Effector memory CD4-positive, alpha-beta T cell (primary cell): Measurements from ENCODE around the gene ABAT.
"Not testable (repeated sequence)": the region's sequence is repeated elsewhere in the genome, so short reads cannot be mapped to it uniquely, and the experiment has no call there.

Experiments used
- DNase-seq, 3 donors: peaks; one replicate each; pipeline ENCODE4 v3.0.0-alpha.2; 2020
- H3K27ac ChIP-seq: 2 replicates; pipeline ENCODE4 v1.7.0; 2013; ENCODE audit warnings: mild to moderate bottlenecking, low read length, moderate library complexity; ENCODE audit not compliant: insufficient read depth, poor library complexity, severe bottlenecking
- H3K27me3 ChIP-seq: replicated peaks from 2 replicates; pipeline ENCODE4 v1.7.0; 2013; ENCODE audit warnings: mild to moderate bottlenecking, low read length; ENCODE audit not compliant: insufficient read depth, control insufficient read depth, poor library complexity, severe bottlenecking
- H3K36me3 ChIP-seq: 2 replicates; pipeline ENCODE4 v1.7.0; 2013; ENCODE audit warnings: mild to moderate bottlenecking, low read length, moderate library complexity; ENCODE audit not compliant: control insufficient read depth, insufficient read depth
- H3K4me1 ChIP-seq: 2 replicates; pipeline ENCODE4 v1.7.0; 2013; ENCODE audit warnings: low read length, mild to moderate bottlenecking; ENCODE audit not compliant: control insufficient read depth, insufficient read depth, poor library complexity, severe bottlenecking
- H3K4me3 ChIP-seq: 2 replicates; pipeline ENCODE4 v1.7.0; 2013; ENCODE audit warnings: low read length, low read depth, mild to moderate bottlenecking; ENCODE audit not compliant: insufficient read depth, poor library complexity, severe bottlenecking
- H3K9me3 ChIP-seq: 2 replicates; pipeline ENCODE4 v1.7.0; 2013; ENCODE audit warnings: mild to moderate bottlenecking, low read length, moderate library complexity; ENCODE audit not compliant: control insufficient read depth

Gene ABAT

DNA sequence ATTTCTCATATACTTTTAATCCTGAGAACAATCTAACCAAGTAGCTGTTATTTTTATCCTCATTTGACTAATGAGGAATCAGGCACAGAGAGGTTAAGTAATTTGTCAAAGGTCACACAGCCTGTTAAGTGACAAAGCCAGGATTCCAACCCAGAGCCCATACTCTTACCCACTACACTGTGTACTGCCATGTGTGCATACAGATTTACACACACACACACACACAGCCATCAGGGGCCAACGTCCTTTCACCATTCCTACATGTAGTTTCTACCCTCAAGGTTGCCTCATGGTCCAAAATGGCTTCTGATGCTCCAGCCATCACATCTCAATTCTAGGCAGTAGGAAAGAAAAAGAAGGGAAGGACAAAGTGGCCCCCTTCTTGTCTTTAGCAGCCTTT lies 100.9 kb downstream of the ABAT start:
- Histone ChIP-seq H3K36me3 (peaks cover 37% of the 10 kb centered on the region), H3K27me3 (no peaks in the 10 kb centered on the region), H3K4me3 (no peak overlapping the region), H3K4me1 (no peaks in the 10 kb centered on the region), H3K27ac (no peak overlapping the region), H3K9me3 (no peaks in the 10 kb centered on the region)
- no peak for DNase-seq

DNA sequence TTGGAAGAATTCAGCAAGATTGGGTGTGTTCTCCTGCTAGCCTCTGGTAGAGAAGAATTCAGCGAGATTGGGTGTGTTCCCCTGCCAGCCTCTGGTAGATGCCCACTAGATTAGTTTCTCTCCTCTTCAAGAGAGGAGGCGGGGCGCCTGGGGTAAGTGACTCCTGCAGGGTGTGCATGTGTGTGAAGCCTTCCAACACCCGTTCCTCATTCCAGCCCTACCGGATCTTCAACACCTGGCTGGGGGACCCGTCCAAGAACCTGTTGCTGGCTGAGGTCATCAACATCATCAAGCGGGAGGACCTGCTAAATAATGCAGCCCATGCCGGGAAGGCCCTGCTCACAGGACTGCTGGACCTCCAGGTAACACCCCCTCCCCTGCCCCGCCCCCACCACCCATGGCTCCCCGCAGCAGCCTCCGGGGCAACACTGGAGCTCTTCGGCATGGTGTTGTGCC lies 101.7 kb downstream of the ABAT start:
- H3K27me3 ChIP-seq, result no peaks in the 10 kb centered on the region
- DNase-seq, result no peak
- H3K4me1 ChIP-seq, result no peaks in the 10 kb centered on the region
- H3K27ac ChIP-seq, result no peak overlapping the region
- no peaks in the 10 kb centered on the region for H3K9me3 ChIP-seq
- peaks cover 37% of the 10 kb centered on the region for H3K36me3 ChIP-seq
- H3K4me3 ChIP-seq, result no peak overlapping the region

DNA sequence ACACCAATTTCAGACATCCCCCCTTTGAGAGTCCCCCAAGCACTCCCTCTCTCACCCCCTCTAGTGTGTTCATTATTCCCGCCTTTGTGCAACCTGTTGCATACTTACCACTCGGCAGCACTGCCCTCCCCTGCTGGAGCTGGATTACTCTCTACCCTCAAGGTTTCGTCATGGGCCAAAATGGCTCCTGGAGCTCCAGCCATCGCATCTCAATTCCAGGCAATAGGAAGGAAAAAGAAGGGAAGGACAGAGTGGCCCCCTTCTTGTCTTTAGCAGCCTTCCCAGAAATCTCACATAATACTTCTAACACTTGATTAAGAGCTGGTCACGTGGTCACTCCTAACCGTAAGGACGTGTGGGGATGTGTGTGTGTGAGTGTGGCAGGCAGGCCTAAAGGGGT lies 102.8 kb downstream of the ABAT start:
- Histone ChIP-seq H3K4me3 (no peak overlapping the region), H3K36me3 (peaks cover 34% of the 10 kb centered on the region), H3K9me3 (no peaks in the 10 kb centered on the region), H3K27ac (no peak overlapping the region), H3K4me1 (no peaks in the 10 kb centered on the region), H3K27me3 (no peaks in the 10 kb centered on the region)
- DNase-seq, result no peak

DNA sequence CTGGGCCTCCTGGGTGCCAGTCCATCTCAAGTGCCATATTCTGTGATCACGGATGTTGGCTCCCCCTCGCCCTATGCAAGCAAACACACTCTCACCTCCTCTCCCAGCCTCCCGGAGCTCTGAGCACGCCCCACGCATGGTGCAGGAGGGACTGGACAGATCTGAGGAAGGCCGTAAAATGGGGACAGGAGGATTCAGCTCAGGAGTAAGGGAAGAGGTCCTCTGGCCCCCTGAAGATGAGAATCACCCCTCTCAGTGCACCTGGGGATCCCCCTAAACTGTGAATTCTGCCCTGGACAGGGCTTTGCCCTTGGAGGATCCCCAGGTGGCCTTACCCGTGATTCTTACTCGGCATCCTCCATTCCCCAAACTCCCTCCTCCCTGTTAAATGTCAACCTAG lies 107.4 kb downstream of the ABAT start:
- no peaks in the 10 kb centered on the region for H3K27me3 ChIP-seq
- no peak for DNase-seq
- no peaks in the 10 kb centered on the region for H3K4me1 ChIP-seq
- H3K27ac ChIP-seq, result no peak overlapping the region
- H3K9me3 ChIP-seq, result no peaks in the 10 kb centered on the region
- no peak overlapping the region for H3K4me3 ChIP-seq
- peaks cover 6% of the 10 kb centered on the region for H3K36me3 ChIP-seq

DNA sequence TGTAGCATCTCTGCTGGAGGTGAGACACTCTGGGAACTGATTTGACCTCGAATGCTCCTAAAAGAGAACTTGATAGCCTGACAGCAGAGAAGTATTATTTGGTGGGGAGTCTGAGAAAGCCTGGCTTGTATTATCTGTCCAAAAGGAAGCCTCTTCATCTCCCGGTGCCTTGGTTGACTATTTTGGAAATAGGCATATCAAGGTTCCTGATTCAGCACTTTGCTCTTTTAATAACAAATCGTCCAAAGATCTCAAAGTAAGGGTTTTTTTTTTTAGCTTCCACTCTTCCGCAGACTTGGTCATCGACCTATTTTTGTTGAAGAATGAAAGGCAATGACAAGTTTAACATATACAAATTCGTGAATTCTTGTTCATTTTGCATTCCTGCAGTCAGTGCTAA lies 108.3 kb downstream of the ABAT start:
- Histone ChIP-seq H3K9me3 (no peaks in the 10 kb centered on the region), H3K36me3 (no peaks in the 10 kb centered on the region), H3K27ac (no peak overlapping the region), H3K4me3 (no peak overlapping the region), H3K27me3 (no peaks in the 10 kb centered on the region), H3K4me1 (no peaks in the 10 kb centered on the region)
- DNase-seq, result no peak

DNA sequence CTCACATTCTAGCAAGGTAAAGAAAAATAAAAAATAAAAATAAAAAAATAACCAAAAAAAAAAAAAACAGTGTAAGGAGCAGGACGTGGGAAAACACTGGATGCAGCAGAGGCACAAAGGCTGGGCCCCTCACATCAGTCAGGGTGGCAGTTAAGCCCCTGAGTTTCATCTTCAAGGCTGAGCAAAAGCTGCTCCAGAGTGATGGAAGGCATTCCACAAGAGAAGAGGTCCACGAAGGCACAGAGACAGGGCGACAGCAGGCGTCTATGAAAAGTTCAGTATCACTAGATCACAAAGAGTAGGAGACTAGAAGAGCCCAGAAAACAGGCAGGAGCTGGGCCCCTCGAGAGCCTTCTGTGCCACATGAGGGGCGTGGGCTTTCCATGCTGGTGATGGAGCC lies 111.0 kb downstream of the ABAT start:
- no peak for DNase-seq
- Histone ChIP-seq H3K36me3 (no peaks in the 10 kb centered on the region), H3K4me3 (no peak overlapping the region), H3K9me3 (no peaks in the 10 kb centered on the region), H3K4me1 (no peaks in the 10 kb centered on the region), H3K27ac (no peak overlapping the region), H3K27me3 (no peaks in the 10 kb centered on the region)

DNA sequence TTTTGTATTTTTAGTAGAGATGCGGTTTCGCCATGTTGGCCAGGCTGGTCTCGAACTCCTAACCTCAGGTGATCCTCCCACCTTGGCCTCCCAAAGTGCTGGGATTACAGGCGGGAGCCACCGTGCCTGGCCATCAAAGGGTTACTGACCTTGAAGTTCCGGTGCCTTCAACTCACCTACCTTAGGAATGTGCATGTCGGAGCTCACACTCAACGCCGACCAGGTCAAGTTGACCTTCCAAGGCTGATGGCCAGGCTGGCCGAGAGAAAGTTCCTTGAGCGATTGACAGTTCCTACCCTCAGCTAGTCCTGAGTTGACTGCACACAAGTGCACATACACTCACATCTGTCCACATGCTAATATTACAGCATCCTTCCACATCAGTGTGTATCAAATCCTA lies 111.9 kb downstream of the ABAT start:
- DNase-seq, result not testable (repeated sequence)

DNA sequence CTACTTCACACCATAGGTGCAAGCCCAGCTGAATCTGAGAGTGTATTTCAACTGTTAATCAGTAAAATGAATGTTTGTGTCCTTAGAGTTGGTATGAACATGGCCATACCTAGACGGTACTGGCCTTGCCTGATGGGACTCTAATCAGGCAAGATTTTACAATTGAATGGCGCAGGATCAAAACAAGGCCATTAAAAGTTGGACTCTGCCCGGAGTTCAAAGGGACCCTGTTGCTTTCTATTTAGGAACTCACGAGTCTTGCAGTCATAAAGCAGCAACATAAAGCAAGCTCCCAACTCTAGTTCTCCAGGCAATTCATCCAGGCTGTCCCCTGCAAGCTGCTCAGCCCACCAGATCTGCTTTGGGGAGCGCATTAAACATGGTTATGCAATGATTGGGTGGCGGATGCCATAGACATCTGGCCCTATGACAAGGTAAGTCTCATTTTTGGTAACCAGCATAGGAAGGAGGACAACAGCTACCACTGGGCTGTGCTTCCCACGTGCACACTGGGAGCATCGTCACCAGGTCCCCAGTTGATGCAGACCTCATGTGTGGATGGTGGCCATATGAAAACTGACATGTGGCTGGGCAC lies 114.3 kb downstream of the ABAT start:
- Histone ChIP-seq H3K4me3 (no peak overlapping the region), H3K27ac (no peak overlapping the region)

More for the DNA sequence above, 111.9 kb downstream of the ABAT start:
- H3K27me3 ChIP-seq, H3K4me1 ChIP-seq, H3K9me3 ChIP-seq, H3K36me3 ChIP-seq, H3K27ac ChIP-seq, H3K4me3 ChIP-seq: not testable (repeated sequence)

DNA sequence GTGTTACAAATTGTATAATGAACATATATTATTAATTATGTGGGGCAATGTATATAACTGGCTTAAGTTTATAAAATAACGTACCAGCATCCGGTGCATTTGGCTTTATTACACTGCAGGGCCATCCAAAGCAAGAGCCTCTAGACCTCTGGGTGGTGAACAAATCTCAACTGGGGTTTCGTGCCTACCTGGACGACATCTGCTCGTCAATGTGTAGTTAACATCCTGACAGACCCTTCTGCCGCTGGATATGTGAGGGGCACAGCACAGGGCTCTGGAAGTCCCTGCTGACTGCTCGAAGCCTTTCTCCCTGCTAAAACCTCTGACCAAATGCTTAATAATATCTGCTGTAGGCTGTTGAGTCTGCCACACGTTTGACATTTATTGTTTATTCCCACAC lies 120.7 kb downstream of the ABAT start:
- DNase-seq, result no peak
- H3K27ac ChIP-seq, result no peak overlapping the region
- H3K9me3 ChIP-seq, result no peaks in the 10 kb centered on the region
- H3K27me3 ChIP-seq, result no peaks in the 10 kb centered on the region
- no peak overlapping the region for H3K4me3 ChIP-seq
- H3K4me1 ChIP-seq, result peaks cover 20% of the 10 kb centered on the region
- H3K36me3 ChIP-seq, result no peaks in the 10 kb centered on the region

More for the DNA sequence above, 114.3 kb downstream of the ABAT start:
- no peaks in the 10 kb centered on the region for H3K9me3 ChIP-seq
- no peaks in the 10 kb centered on the region for H3K36me3 ChIP-seq
- no peaks in the 10 kb centered on the region for H3K4me1 ChIP-seq
- no peaks in the 10 kb centered on the region for H3K27me3 ChIP-seq
- DNase-seq, result no peak

DNA sequence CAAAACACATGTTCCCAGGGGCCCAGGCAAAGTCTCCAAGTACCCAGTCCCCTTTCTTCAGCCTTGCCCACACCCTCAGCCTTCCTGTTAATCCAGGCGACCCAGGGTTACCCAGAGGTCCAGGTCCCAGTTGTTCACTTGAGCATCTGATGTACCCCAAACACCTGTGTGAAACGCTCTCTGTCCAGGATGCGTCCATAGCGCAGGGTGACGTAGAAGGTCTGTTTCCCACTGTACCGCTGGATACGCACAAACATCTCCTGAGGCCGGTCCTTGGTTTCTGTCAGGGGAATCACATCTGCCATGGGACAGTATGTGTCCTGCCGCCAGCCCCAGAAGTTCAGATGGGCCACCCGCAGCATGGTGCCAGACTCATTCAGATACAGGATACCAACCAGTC lies 121.4 kb downstream of the ABAT start:
- no peaks in the 10 kb centered on the region for H3K36me3 ChIP-seq
- no peaks in the 10 kb centered on the region for H3K27me3 ChIP-seq
- no peak overlapping the region for H3K27ac ChIP-seq
- H3K4me1 ChIP-seq, result peaks cover 20% of the 10 kb centered on the region
- no peaks in the 10 kb centered on the region for H3K9me3 ChIP-seq
- H3K4me3 ChIP-seq, result no peak overlapping the region
- DNase-seq, result no peak
